H9 (cell line): ENCODE results near the gene JPT2. TPM values are rescaled to one million over a fixed set of nuclear protein-coding genes. Genes with fewer than 3 reads are reported as not detected.

Experiments used
- DNase-seq: peaks from one replicate; pipeline ENCODE4 v3.0.0-alpha.2; 2017
- H2AFZ ChIP-seq: one replicate; pipeline ENCODE4 v1.6.1; 2013; ENCODE audit warnings: mild to moderate bottlenecking, low read length, control low read depth, moderate library complexity
- H2AK5ac ChIP-seq: 2 replicates; pipeline ENCODE4 v1.6.1; 2013; ENCODE audit warnings: low read length, control low read depth, mixed read lengths; ENCODE audit not compliant: insufficient read length
- H2BK120ac ChIP-seq: one replicate; pipeline ENCODE4 v1.6.1; 2013; ENCODE audit warnings: low read depth, mild to moderate bottlenecking, low read length, control low read depth, inconsistent platforms; ENCODE audit not compliant: poor library complexity, severe bottlenecking
- H2BK12ac ChIP-seq: 2 replicates; pipeline ENCODE4 v1.6.1; 2013; ENCODE audit warnings: low read length, control low read depth, mixed read lengths, low read depth; ENCODE audit not compliant: insufficient read length
- H2BK15ac ChIP-seq: 2 replicates; pipeline ENCODE4 v1.6.1; 2013; ENCODE audit warnings: low read depth, low read length, control low read depth
- H2BK20ac ChIP-seq: one replicate; pipeline ENCODE4 v1.6.1; 2013; ENCODE audit warnings: low read depth, mild to moderate bottlenecking, low read length, control low read depth, inconsistent platforms; ENCODE audit not compliant: poor library complexity, severe bottlenecking
- H2BK5ac ChIP-seq: 2 replicates; pipeline ENCODE4 v1.6.1; 2013; ENCODE audit warnings: low read length, control low read depth, mixed read lengths; ENCODE audit not compliant: insufficient read length
- H3K14ac ChIP-seq: 2 replicates; pipeline ENCODE4 v1.6.1; 2013; ENCODE audit warnings: low read length, control low read depth; ENCODE audit not compliant: insufficient read depth
- H3K18ac ChIP-seq: 2 replicates; pipeline ENCODE4 v1.6.1; 2013; ENCODE audit warnings: low read depth, mild to moderate bottlenecking, mixed read lengths, low read length, control low read depth; ENCODE audit not compliant: insufficient read length
- H3K23ac ChIP-seq: 2 replicates; pipeline ENCODE4 v1.6.1; 2013; ENCODE audit warnings: low read length, control low read depth, mixed read lengths, low read depth; ENCODE audit not compliant: insufficient read length
- H3K23me2 ChIP-seq: 2 replicates; pipeline ENCODE4 v1.6.1; 2013; ENCODE audit warnings: low read depth, mild to moderate bottlenecking, mixed read lengths, low read length, control low read depth; ENCODE audit not compliant: insufficient read length, poor library complexity, severe bottlenecking
- H3K27ac ChIP-seq: 2 replicates; pipeline ENCODE4 v1.5.1; 2013; ENCODE audit warnings: low read length, control low read depth, mixed read lengths, low read depth; ENCODE audit not compliant: insufficient read length
- H3K27me3 ChIP-seq: 2 replicates; pipeline ENCODE4 v1.6.1; 2013; ENCODE audit warnings: low read length, control low read depth, inconsistent platforms; ENCODE audit not compliant: insufficient read depth
- H3K4ac ChIP-seq: 2 replicates; pipeline ENCODE4 v1.6.1; 2013; ENCODE audit warnings: low read depth, mild to moderate bottlenecking, control low read depth, inconsistent platforms, low read length, moderate library complexity
- H3K4me1 ChIP-seq: 2 replicates; pipeline ENCODE4 v1.6.1; 2013; ENCODE audit warnings: low read length, control low read depth, inconsistent platforms; ENCODE audit not compliant: insufficient read depth
- H3K4me2 ChIP-seq: 2 replicates; pipeline ENCODE4 v1.6.1; 2013; ENCODE audit warnings: low read length, control low read depth, mixed read lengths; ENCODE audit not compliant: insufficient read length, insufficient read depth
- H3K56ac ChIP-seq: 2 replicates; pipeline ENCODE4 v1.6.1; 2013; ENCODE audit warnings: low read depth, mild to moderate bottlenecking, mixed read lengths, low read length, control low read depth; ENCODE audit not compliant: insufficient read length
- H3K79me1 ChIP-seq: 2 replicates; pipeline ENCODE4 v1.6.1; 2013; ENCODE audit warnings: low read depth, mild to moderate bottlenecking, moderate library complexity, low read length, control low read depth, inconsistent platforms; ENCODE audit not compliant: insufficient read depth, poor library complexity, severe bottlenecking
- H3K79me2 ChIP-seq: 2 replicates; pipeline ENCODE4 v1.6.1; 2013; ENCODE audit warnings: low read length, control low read depth, inconsistent platforms; ENCODE audit not compliant: insufficient read depth
- H3K9ac ChIP-seq: 2 replicates; pipeline ENCODE4 v1.6.1; 2013; ENCODE audit warnings: low read length, control low read depth, mixed read lengths; ENCODE audit not compliant: insufficient read length; ENCODE audit errors: extremely low read depth
- H3K9me3 ChIP-seq: one replicate; pipeline ENCODE4 v1.6.1; 2013; ENCODE audit warnings: low read depth, low read length, inconsistent platforms; ENCODE audit not compliant: control insufficient read depth
- H3T11ph ChIP-seq: one replicate; pipeline ENCODE4 v1.6.1; 2013; ENCODE audit warnings: mild to moderate bottlenecking, low read length, control low read depth, inconsistent platforms
- H4K20me1 ChIP-seq: one replicate; pipeline ENCODE4 v1.6.1; 2013; ENCODE audit not compliant: control insufficient read depth, insufficient read length, insufficient read depth
- H4K5ac ChIP-seq: 2 replicates; pipeline ENCODE4 v1.6.1; 2013; ENCODE audit warnings: low read depth, mild to moderate bottlenecking, mixed read lengths, low read length, control low read depth; ENCODE audit not compliant: insufficient read length
- H4K8ac ChIP-seq: replicated peaks from 2 replicates; pipeline ENCODE4 v1.6.1; 2013; ENCODE audit warnings: low read length, control low read depth, mixed read lengths, low read depth; ENCODE audit not compliant: insufficient read length
- H4K91ac ChIP-seq: 2 replicates; pipeline ENCODE4 v1.6.1; 2013; ENCODE audit warnings: low read depth, mild to moderate bottlenecking, moderate library complexity, mixed read lengths, low read length, control low read depth; ENCODE audit not compliant: insufficient read length
- H3K27ac Mint-ChIP-seq, 3 experiments: 2 replicates in 2 of 3; 3 replicates in 1 of 3; pipeline ENCODE4 v1.8.0; 2020 to 2021; ENCODE audit warnings: mixed read lengths in 3 of 3, mild to moderate bottlenecking in 1 of 3, moderate library complexity in 1 of 3
- H3K27me3 Mint-ChIP-seq: 2 replicates; pipeline ENCODE4 v1.8.0; 2021; ENCODE audit warnings: low read depth, mild to moderate bottlenecking, moderate library complexity, mixed read lengths
- H3K36me3 Mint-ChIP-seq, 3 experiments: 2 replicates in 2 of 3; 3 replicates in 1 of 3; pipeline ENCODE4 v1.8.0; 2020 to 2021; ENCODE audit warnings: low read depth in 3 of 3, mixed read lengths in 3 of 3; ENCODE audit not compliant: insufficient read depth in 1 of 3
- H3K4me1 Mint-ChIP-seq, 2 experiments: 2 replicates each; pipeline ENCODE4 v1.8.0; 2020; ENCODE audit warnings: mixed read lengths in 2 of 2
- H3K4me3 Mint-ChIP-seq, 2 experiments: 2 replicates in 1 of 2; 3 replicates in 1 of 2; pipeline ENCODE4 v1.8.0; 2020 to 2021; ENCODE audit warnings: mild to moderate bottlenecking in 2 of 2, mixed read lengths in 2 of 2, moderate library complexity in 1 of 2
- H3K9me3 Mint-ChIP-seq, 2 experiments: 2 replicates in 1 of 2; 3 replicates in 1 of 2; pipeline ENCODE4 v1.8.0; 2020; ENCODE audit warnings: mild to moderate bottlenecking in 2 of 2, mixed read lengths in 2 of 2, moderate library complexity in 1 of 2
- WGBS: extraction: QIAGEN DNeasy Blood & Tissue Kit; methylation state at CpG from one replicate; pipeline ENCODE4 v1.1.7; 2013; ENCODE audit warnings: missing lambda C conversion rate, low lambda C conversion rate, mixed read lengths; ENCODE audit not compliant: insufficient read length; ENCODE audit errors: extremely low coverage; 5-methylcytosine and 5-hydroxymethylcytosine counted together
- total RNA-seq: library from RNA; stranded (reverse); gene quantifications from 2 replicates; pipeline ENCODE4 v1.2.1, GENCODE V29; 2021
- TF ChIP-seq, protein P1 (sequence below): fragments of 200-600 bp; sonication (generic); conservative IDR thresholded peaks from 3 replicates; pipeline ENCODE4 v1.8.0; 2021; ENCODE audit warnings: antibody characterized with exemption, mild to moderate bottlenecking

The JPT2 gene
- total RNA-seq, 1 experiment from 2014 or later = 206 TPM

DNA sequence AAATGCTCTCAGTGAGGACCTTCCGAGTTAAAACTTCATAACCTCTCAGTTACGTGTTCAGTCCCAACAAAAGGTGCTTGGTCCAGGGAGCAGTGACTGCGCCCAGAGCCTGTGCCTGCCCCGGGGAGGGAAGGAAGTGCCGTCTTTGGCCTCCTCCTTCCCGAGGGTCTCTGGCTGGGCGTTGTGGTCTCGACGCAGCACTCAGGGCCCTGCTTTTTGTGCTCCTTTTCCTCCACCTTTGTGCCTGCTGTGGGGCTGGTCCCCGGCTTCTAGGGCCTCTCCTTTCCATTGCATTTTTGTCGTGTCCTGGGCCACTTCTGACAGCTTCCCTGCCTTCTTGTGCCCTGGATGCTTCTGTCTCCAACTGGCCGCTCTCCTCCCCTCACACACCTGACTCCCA, 36.8 kb upstream of the JPT2 start:
- Histone ChIP-seq H2BK15ac (no peak overlapping the region), H3K27me3 (no peaks in the 10 kb centered on the region), H4K5ac (no peak overlapping the region), H2AK5ac (no peak overlapping the region), H3K79me1 (no peaks in the 10 kb centered on the region), H3K56ac (no peak overlapping the region), H3K23ac (no peak overlapping the region), H2BK5ac (no peak overlapping the region), H2BK120ac (no peak overlapping the region), H3K9me3 (no peaks in the 10 kb centered on the region), H3K4ac (no peak overlapping the region), H2BK12ac (no peak overlapping the region), H4K8ac (no peak overlapping the region), H4K20me1 (no peaks in the 10 kb centered on the region), H3K18ac (no peak overlapping the region), H3K23me2 (no peaks in the 10 kb centered on the region), H3K14ac (no peak overlapping the region), H3T11ph (no peak overlapping the region), H2AFZ (no peak overlapping the region), H3K4me1 (no peaks in the 10 kb centered on the region), H3K4me2 (no peak overlapping the region), H4K91ac (no peak overlapping the region), H2BK20ac (no peak overlapping the region), H3K79me2 (no peaks in the 10 kb centered on the region), H3K27ac (no peak overlapping the region), H3K9ac (no peak overlapping the region)
- Mint-ChIP-seq H3K9me3 (no peaks in the 10 kb centered on the region), H3K27me3 (no peaks in the 10 kb centered on the region), H3K4me1 (peaks cover 0 to 8% of the 10 kb centered on the region in 2 experiments; a peak in 2 of 4 replicates), H3K4me3 (no peak overlapping the region), H3K36me3 (peaks cover 26 to 84% (median 66%) of the 10 kb centered on the region in 3 experiments), H3K27ac (no peak overlapping the region)
- no CpG with 5 or more reads among the region's 12 CpGs for WGBS
- TF ChIP-seq, protein P1, sequence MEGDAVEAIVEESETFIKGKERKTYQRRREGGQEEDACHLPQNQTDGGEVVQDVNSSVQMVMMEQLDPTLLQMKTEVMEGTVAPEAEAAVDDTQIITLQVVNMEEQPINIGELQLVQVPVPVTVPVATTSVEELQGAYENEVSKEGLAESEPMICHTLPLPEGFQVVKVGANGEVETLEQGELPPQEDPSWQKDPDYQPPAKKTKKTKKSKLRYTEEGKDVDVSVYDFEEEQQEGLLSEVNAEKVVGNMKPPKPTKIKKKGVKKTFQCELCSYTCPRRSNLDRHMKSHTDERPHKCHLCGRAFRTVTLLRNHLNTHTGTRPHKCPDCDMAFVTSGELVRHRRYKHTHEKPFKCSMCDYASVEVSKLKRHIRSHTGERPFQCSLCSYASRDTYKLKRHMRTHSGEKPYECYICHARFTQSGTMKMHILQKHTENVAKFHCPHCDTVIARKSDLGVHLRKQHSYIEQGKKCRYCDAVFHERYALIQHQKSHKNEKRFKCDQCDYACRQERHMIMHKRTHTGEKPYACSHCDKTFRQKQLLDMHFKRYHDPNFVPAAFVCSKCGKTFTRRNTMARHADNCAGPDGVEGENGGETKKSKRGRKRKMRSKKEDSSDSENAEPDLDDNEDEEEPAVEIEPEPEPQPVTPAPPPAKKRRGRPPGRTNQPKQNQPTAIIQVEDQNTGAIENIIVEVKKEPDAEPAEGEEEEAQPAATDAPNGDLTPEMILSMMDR = no peak
- DNase-seq = no peak
